HEK293T (cell line): ENCODE data around the gene PDE4B.

ENCODE experiments used
- ARNT ChIP-seq: fragments of 450-650 bp; IDR thresholded peaks from 2 replicates; pipeline ENCODE4 v1.6.1; 2017; ENCODE audit warnings: mild to moderate bottlenecking
- BHLHE40 ChIP-seq: fragments of 450-650 bp; IDR thresholded peaks from 2 replicates; pipeline ENCODE4 v1.6.1; 2016; ENCODE audit warnings: mild to moderate bottlenecking, moderate library complexity, borderline replicate concordance
- CTBP1 ChIP-seq: fragments of 450-650 bp; IDR thresholded peaks from 2 replicates; pipeline ENCODE4 v1.6.1; 2016; ENCODE audit warnings: borderline replicate concordance
- ELF4 ChIP-seq: fragments of 450-650 bp; IDR thresholded peaks from 2 replicates; pipeline ENCODE4 v1.6.1; 2017; ENCODE audit warnings: antibody characterized with exemption
- FOXA1 ChIP-seq: fragments of 450-650 bp; IDR thresholded peaks from 2 replicates; pipeline ENCODE4 v1.6.1; 2016; ENCODE audit warnings: mild to moderate bottlenecking
- FOXK2 ChIP-seq: fragments of 450-650 bp; IDR thresholded peaks from 2 replicates; pipeline ENCODE4 v1.6.1; 2016; ENCODE audit warnings: mild to moderate bottlenecking
- FOXM1 ChIP-seq: fragments of 450-650 bp; IDR thresholded peaks from 2 replicates; pipeline ENCODE4 v1.6.1; 2017; ENCODE audit warnings: mild to moderate bottlenecking, borderline replicate concordance
- L3MBTL2 ChIP-seq: fragments of 450-650 bp; conservative IDR thresholded peaks from 2 replicates; pipeline ENCODE4 v1.6.1; 2016; ENCODE audit warnings: mild to moderate bottlenecking
- LEF1 ChIP-seq: fragments of 450-650 bp; IDR thresholded peaks from 2 replicates; pipeline ENCODE4 v1.6.1; 2017; ENCODE audit warnings: mild to moderate bottlenecking, borderline replicate concordance
- NFRKB ChIP-seq: fragments of 450-650 bp; IDR thresholded peaks from 2 replicates; pipeline ENCODE4 v1.6.1; 2016; ENCODE audit warnings: mild to moderate bottlenecking, moderate library complexity
- SP1 ChIP-seq: fragments of 450-650 bp; IDR thresholded peaks from 2 replicates; pipeline ENCODE4 v1.6.1; 2017
- SUZ12 ChIP-seq: fragments of 450-650 bp; IDR thresholded peaks from 2 replicates; pipeline ENCODE4 v1.6.1; 2016; ENCODE audit warnings: mild to moderate bottlenecking
- TARDBP ChIP-seq: fragments of 450-650 bp; IDR thresholded peaks from 2 replicates; pipeline ENCODE4 v1.6.1; 2016
- TF ChIP-seq, protein P1 (sequence below): fragments of 450-650 bp; IDR thresholded peaks from 2 replicates; pipeline ENCODE4 v1.6.1; 2016

- TF ChIP-seq SP1: no peak
- no peak for TF ChIP-seq TARDBP
- no peak for TF ChIP-seq BHLHE40
- TF ChIP-seq, protein P1, sequence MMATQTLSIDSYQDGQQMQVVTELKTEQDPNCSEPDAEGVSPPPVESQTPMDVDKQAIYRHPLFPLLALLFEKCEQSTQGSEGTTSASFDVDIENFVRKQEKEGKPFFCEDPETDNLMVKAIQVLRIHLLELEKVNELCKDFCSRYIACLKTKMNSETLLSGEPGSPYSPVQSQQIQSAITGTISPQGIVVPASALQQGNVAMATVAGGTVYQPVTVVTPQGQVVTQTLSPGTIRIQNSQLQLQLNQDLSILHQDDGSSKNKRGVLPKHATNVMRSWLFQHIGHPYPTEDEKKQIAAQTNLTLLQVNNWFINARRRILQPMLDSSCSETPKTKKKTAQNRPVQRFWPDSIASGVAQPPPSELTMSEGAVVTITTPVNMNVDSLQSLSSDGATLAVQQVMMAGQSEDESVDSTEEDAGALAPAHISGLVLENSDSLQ: no peak
- no peak for TF ChIP-seq SUZ12
- no peak for TF ChIP-seq ARNT
- no peak for TF ChIP-seq CTBP1
- TF ChIP-seq NFRKB: no peak
- no peak for TF ChIP-seq FOXA1
- TF ChIP-seq FOXK2: no peak
- TF ChIP-seq FOXM1: no peak
- no peak for TF ChIP-seq ELF4
- no peak for TF ChIP-seq L3MBTL2
- TF ChIP-seq LEF1: no peak
Observed at GRCh38 chr1:66083003-66083402, 290.3 kb downstream of the PDE4B start.
